HG02943 (cell line): ENCODE measurements around the gene NSD1.
"Not testable (repeated sequence)": the region's sequence is repeated elsewhere in the genome, so short reads cannot be mapped to it uniquely, and the experiment has no call there.

Source experiments
- ATAC-seq: cut with Tn5 transposase; IDR thresholded peaks from one replicate; pipeline ENCODE4 v1.9.1; 2021; ENCODE audit warnings: mild to moderate bottlenecking, low read depth, moderate library complexity; ENCODE audit not compliant: unreplicated experiment

NSD1 gene

DNA sequence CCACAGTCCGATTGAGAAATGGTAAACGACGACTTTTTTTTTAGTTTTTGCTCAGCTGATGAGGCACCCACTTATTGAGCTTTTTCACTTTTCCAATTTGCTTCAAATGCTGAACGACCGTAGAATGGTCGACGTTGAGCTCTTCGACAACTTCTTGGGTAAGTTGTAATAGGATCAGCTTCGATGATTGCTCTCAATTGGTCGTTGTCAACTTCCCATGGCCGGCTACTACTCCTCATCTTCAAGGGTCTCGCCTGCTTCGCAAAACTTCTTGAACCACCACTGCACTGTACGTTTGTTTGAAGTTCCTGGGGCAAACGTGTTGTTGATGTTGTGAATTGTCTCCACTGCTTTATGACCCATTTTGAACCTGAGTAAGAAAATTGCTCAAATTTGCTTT lies 35.7 kb downstream of the NSD1 start:
- ATAC-seq: no peak

DNA sequence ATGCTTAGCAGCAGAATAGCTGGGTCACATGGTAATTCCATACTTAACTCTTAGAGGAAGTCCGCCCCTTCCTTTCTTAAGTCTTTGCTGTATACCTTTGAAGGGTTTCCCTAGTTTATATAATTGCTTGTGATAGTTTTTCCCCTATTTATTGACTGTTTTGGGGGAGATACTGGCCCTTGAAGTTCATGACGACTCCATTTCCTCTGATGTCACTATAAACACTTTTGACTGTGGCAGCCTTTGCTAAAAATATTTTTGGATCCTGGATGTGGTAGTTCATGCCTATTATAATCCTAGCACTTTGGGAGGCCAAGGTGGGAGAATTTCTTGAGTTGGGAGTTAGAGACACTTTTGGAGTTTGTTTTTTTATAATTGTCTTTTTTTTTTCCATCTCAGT lies 38.4 kb downstream of the NSD1 start:
- no peak for ATAC-seq

- ATAC-seq: no peak
Observed at GRCh38 chr5:177175336-177175735, 41.8 kb downstream of the NSD1 start.

DNA sequence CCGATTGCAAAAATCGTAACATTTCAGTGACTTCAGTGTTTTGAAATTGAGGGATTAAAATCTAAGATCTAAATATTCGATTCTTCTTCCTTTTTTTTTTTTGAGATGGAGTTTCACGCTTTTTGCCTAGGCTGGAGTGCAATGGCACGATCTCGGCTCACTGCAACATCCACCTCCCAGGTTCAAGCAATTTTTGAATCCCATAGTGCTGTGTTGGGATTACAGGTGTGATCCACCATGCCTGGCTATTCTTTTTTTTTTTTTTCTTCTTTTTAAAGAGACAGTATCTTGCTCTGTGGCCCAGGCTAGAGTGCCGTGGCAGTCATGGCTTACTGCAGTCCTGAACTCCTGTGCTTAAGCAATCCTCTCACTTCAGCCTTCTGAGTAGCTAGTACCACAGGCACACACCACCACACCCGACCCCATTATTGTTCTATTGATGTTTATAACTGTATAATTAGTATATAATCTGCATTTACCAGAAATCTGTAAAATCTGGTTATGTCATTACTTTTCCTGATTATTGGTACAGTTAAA lies 42.7 kb downstream of the NSD1 start:
- no peak for ATAC-seq

DNA sequence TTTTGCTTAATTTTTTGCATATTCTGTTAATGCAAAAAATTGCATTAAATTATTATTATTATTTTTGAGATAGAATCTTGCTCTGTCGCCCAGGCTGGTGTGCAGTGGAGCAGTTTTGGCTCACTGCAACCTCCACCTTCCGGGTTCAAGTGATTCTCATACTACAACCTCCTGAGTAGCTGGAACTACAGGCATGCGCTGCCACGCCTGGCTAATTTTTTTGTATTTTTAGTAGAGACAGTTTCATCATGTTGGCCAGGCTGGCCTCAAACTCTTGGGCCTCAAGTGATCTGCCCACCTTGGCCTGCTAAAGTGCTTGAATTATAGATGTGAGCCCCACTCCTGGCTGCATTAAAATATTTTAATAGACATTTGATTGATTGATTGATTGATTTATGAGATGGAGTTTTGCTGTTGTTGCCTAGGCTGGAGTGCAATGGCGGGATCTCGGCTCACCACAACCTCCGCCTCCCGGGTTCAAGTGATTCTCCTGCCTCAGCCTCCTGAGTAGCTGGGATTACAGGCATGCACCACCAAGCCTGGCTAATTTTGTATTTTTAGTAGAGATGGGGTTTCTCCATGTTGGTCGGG lies 44.4 kb downstream of the NSD1 start:
- ATAC-seq: not testable (repeated sequence)

- no peak for ATAC-seq
Observed at GRCh38 chr5:177178733-177179304, 45.2 kb downstream of the NSD1 start.

DNA sequence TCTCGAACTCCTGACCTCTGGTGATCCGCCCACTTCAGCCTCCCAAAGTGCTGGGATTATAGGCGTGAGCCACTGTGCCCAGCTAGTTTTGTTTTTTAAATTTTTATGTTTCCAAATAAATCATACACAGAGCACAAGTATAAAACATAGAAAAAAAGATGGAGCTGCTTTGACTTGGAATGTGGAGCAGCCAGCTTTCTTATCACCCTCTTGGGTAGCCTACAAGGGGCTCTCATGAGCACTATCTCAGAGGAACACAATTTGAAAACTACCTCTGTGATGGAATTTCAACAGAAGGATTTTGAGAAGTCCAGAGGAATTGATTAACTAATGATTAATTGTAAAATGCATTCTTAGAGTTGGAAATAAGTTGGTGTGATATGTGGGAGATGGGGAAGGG lies 45.9 kb downstream of the NSD1 start:
- ATAC-seq: no peak

- ATAC-seq: no peak
Observed at GRCh38 chr5:177183142-177183541, 49.6 kb downstream of the NSD1 start.

GRCh38 chr5:177183766-177184360 lies 50.3 kb downstream of the NSD1 start:
- ATAC-seq: no peak

GRCh38 chr5:177185993-177186392 lies 52.4 kb downstream of the NSD1 start:
- no peak for ATAC-seq

GRCh38 chr5:177186645-177187044 lies 53.1 kb downstream of the NSD1 start:
- ATAC-seq: no peak

DNA sequence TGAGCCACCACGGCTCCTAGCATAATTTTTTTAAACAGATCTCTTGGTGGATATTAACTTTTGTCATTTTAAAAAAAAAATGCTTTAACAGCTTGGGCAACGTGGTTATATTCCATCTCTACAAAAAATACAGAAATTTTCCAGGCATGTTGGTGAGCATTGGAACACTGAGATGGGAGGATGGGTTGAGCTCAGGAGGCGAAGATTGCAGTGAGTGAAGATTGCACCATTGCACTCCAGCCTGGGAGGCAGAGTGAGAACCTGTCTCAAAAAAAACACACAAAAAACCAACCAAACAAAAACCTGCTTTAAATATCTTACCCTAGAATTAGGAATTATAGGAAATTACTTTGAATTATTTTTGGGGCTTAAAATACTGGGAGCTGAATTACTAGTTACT lies 55.2 kb downstream of the NSD1 start:
- no peak for ATAC-seq

DNA sequence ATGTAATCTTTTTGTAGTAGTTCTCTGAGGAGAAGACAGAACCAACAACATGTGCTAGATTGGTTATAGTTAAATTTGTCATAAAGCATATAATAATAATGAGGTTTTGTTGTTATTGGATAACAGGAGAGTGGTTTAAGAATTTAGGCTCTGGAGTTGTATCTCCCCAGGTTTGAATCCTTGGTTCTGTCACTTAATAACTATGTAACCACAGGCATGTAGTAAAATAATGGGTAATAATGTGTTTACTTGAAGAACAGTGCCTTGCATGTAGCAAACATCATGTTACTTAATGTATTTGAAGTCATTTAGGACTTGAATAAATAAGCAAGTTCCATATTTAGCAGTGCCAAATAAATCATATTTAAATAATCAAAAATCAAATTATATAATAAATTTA lies 55.8 kb downstream of the NSD1 start:
- ATAC-seq: no peak

- ATAC-seq: no peak
Observed at GRCh38 chr5:177189965-177190364, 56.4 kb downstream of the NSD1 start.

- ATAC-seq: no peak
Observed at GRCh38 chr5:177194268-177194667, 60.7 kb downstream of the NSD1 start.

- no peak for ATAC-seq
Observed at GRCh38 chr5:177195307-177195952, 61.9 kb downstream of the NSD1 start.

- ATAC-seq: no peak
Observed at GRCh38 chr5:177198738-177199137, 65.2 kb downstream of the NSD1 start.

GRCh38 chr5:177204281-177204680 lies 70.7 kb downstream of the NSD1 start:
- no peak for ATAC-seq

DNA sequence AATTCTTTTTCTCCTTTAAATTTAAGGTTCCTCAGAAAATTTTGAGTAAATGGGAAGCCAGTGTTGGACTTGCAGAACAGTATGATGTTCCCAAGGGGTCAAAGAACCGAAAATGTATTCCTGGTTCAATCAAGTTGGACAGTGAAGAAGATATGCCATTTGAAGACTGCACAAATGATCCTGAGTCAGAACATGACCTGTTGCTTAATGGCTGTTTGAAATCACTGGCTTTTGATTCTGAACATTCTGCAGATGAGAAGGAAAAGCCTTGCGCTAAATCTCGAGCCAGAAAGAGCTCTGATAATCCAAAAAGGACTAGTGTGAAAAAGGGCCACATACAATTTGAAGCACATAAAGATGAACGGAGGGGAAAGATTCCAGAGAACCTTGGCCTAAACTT lies 76.0 kb downstream of the NSD1 start:
- ATAC-seq: no peak

DNA sequence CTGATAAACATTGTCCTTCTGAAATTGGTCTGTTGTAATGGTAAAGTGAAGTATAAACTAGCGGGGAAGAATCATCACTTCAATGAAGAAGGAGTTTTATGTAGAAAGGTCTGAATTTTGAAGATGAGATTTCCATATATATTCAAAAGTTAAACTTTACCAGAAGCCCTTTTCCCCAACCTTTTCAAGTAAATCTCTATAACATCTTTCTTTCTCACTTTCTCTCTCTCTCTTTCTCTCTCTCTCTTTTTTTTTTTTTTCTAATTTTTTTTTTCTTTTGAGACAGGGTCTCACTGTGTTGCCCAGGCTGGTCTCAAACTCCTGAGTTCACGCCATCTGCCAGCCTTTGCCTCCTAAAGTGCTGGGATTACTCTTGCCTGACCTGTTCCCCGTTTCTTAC lies 78.7 kb downstream of the NSD1 start:
- no peak for ATAC-seq

DNA sequence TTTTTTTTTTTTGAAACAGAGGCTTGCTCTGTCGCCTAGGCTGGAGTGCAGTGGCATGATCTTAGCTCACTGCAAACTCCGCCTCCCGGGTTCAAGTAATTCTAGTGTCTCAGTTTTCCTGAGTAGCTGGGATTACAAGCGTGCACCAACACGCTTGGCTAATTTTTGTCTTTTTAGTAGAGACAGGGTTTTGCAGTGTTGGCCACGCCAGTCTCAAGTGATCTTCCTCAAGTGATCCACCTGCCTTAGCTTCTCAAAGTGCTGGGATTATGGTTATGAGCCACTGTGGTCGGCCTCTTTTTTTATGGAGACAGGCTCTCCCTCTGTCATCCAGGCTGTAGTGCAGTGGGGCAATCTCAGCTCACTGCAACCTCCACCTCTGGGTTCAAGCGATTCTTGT lies 87.0 kb downstream of the NSD1 start:
- ATAC-seq: no peak

DNA sequence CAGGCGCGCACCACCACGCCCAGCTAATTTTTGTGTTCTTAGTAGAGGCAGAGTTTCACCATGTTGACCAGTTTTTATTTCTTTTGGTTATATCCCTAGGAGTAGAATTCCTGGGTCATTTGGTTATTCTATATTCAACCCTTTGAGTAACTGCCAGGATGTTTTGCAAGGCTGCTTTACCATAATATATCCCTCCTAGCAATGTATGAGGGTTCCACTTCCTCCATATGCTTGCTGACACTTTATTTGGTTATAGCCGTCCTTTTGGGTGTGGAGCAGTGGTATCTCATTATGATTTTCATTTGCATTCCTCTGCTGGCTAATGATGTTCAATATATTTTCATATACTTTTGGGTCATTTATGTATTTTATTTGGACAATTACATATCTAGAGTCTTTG lies 88.7 kb downstream of the NSD1 start:
- no peak for ATAC-seq
